ENCODE measurements around the gene RNF215. TPM values are rescaled to one million over a fixed set of nuclear protein-coding genes. Genes with fewer than 3 reads are reported as not detected.

RNF215 gene
- total RNA-seq, 4 donors from 2014 or later, result 2.1 to 13.8 (median 9.0) TPM

DNA sequence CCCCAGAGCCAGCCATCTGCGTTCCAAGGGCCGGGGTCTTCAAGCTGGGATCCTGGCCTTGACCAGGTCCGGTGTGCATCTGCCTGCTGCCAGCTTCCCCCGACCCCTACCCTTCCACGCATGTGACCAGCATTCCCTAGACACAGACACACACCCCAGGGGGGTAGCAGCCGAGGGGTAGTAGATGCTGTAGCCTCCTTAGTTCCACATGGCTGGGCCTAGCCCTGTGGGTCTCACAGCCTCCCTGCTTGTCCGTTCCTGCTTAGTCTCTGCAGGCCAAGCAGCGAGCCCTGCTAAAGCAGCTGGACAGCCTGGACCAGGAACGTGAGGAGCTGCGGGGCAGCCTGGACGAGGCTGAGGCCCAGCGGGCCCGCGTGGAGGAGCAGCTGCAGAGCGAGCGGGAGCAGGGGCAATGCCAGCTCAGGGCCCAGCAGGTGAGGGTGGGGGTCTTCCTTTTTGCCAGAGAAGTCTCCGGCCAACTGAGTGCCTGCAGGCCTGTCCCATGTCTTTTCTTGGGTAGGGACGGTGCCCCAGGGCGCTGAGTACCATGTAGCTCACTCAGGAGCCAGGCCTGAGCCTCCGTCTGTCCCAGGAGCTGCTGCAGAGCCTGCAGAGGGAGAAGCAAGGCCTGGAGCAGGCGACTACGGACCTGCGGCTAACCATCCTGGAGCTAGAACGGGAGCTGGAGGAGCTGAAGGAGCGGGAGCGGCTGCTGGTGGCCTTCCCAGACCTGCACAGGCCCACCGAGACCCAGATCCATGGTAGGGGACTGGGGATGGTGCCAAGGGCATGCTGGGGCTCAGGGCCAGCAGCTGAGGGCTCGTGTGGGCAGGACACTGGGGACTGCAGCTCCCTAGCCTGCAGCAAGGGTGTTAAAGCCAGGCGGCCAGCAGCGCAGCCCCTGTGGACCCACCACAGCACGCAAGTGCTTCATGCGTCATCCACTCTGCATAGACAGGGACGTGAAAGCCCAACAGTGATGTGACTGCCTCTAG lies 13.6 kb downstream of the RNF215 start:
- TF ChIP-seq CTCF (IDR thresholded peaks at IDR 0.05; ENCODE audit: low read depth), result no peak

GRCh38 chr22:30372915-30373314 lies 14.3 kb downstream of the RNF215 start:
- no peak for TF ChIP-seq CTCF (IDR thresholded peaks at IDR 0.05; ENCODE audit: low read depth)

- TF ChIP-seq CTCF (IDR thresholded peaks at IDR 0.05; ENCODE audit: low read depth), result no peak
Measured at GRCh38 chr22:30371981-30372380, 15.2 kb downstream of the RNF215 start.

- no peak for TF ChIP-seq CTCF (IDR thresholded peaks at IDR 0.05; ENCODE audit: low read depth)
Measured at GRCh38 chr22:30371321-30371720, 15.9 kb downstream of the RNF215 start.

- no peak for TF ChIP-seq CTCF (IDR thresholded peaks at IDR 0.05; ENCODE audit: low read depth)
Measured at GRCh38 chr22:30370641-30371230, 16.5 kb downstream of the RNF215 start.

DNA sequence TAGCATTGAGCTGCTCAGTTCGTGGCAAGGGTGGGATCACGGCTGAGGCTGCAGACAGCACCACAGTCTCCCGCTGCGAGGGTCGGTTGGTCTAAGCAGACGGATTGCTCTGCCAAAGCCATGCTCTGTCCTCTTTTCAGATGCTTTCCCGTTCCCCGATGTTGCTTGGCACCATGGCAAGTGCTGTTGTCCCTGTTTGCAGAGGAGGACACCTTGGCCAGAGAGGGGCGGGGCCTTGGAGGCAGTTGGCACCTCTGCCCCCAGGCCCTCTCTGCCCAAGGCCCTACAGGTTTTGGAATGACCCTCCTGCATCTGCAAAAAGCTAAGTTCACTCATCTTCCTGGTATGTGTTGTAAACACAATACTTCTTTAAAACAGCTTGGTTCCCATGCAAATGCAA lies 18.8 kb downstream of the RNF215 start:
- TF ChIP-seq CTCF (IDR thresholded peaks at IDR 0.05; ENCODE audit: low read depth), result no peak

- TF ChIP-seq CTCF (IDR thresholded peaks at IDR 0.05; ENCODE audit: low read depth), result no peak
Measured at GRCh38 chr22:30365891-30366290, 21.3 kb downstream of the RNF215 start.
